H9 (cell line): ENCODE measurements around the gene AEN. TPM values are rescaled to one million over a fixed set of nuclear protein-coding genes. Genes with fewer than 3 reads are reported as not detected.

Experiments
- DNase-seq: peaks from one replicate; pipeline ENCODE4 v3.0.0-alpha.2; 2017
- H2AFZ ChIP-seq: one replicate; pipeline ENCODE4 v1.6.1; 2013; ENCODE audit warnings: mild to moderate bottlenecking, low read length, control low read depth, moderate library complexity
- H2AK5ac ChIP-seq: 2 replicates; pipeline ENCODE4 v1.6.1; 2013; ENCODE audit warnings: low read length, control low read depth, mixed read lengths; ENCODE audit not compliant: insufficient read length
- H2BK120ac ChIP-seq: one replicate; pipeline ENCODE4 v1.6.1; 2013; ENCODE audit warnings: low read depth, mild to moderate bottlenecking, low read length, control low read depth, inconsistent platforms; ENCODE audit not compliant: poor library complexity, severe bottlenecking
- H2BK12ac ChIP-seq: 2 replicates; pipeline ENCODE4 v1.6.1; 2013; ENCODE audit warnings: low read length, control low read depth, mixed read lengths, low read depth; ENCODE audit not compliant: insufficient read length
- H2BK15ac ChIP-seq: 2 replicates; pipeline ENCODE4 v1.6.1; 2013; ENCODE audit warnings: low read depth, low read length, control low read depth
- H2BK20ac ChIP-seq: one replicate; pipeline ENCODE4 v1.6.1; 2013; ENCODE audit warnings: low read depth, mild to moderate bottlenecking, low read length, control low read depth, inconsistent platforms; ENCODE audit not compliant: poor library complexity, severe bottlenecking
- H2BK5ac ChIP-seq: 2 replicates; pipeline ENCODE4 v1.6.1; 2013; ENCODE audit warnings: low read length, control low read depth, mixed read lengths; ENCODE audit not compliant: insufficient read length
- H3K14ac ChIP-seq: 2 replicates; pipeline ENCODE4 v1.6.1; 2013; ENCODE audit warnings: low read length, control low read depth; ENCODE audit not compliant: insufficient read depth
- H3K18ac ChIP-seq: 2 replicates; pipeline ENCODE4 v1.6.1; 2013; ENCODE audit warnings: low read depth, mild to moderate bottlenecking, mixed read lengths, low read length, control low read depth; ENCODE audit not compliant: insufficient read length
- H3K23ac ChIP-seq: 2 replicates; pipeline ENCODE4 v1.6.1; 2013; ENCODE audit warnings: low read length, control low read depth, mixed read lengths, low read depth; ENCODE audit not compliant: insufficient read length
- H3K23me2 ChIP-seq: 2 replicates; pipeline ENCODE4 v1.6.1; 2013; ENCODE audit warnings: low read depth, mild to moderate bottlenecking, mixed read lengths, low read length, control low read depth; ENCODE audit not compliant: insufficient read length, poor library complexity, severe bottlenecking
- H3K27ac ChIP-seq: 2 replicates; pipeline ENCODE4 v1.5.1; 2013; ENCODE audit warnings: low read length, control low read depth, mixed read lengths, low read depth; ENCODE audit not compliant: insufficient read length
- H3K27me3 ChIP-seq: 2 replicates; pipeline ENCODE4 v1.6.1; 2013; ENCODE audit warnings: low read length, control low read depth, inconsistent platforms; ENCODE audit not compliant: insufficient read depth
- H3K4ac ChIP-seq: 2 replicates; pipeline ENCODE4 v1.6.1; 2013; ENCODE audit warnings: low read depth, mild to moderate bottlenecking, control low read depth, inconsistent platforms, low read length, moderate library complexity
- H3K4me1 ChIP-seq: 2 replicates; pipeline ENCODE4 v1.6.1; 2013; ENCODE audit warnings: low read length, control low read depth, inconsistent platforms; ENCODE audit not compliant: insufficient read depth
- H3K4me2 ChIP-seq: 2 replicates; pipeline ENCODE4 v1.6.1; 2013; ENCODE audit warnings: low read length, control low read depth, mixed read lengths; ENCODE audit not compliant: insufficient read length, insufficient read depth
- H3K56ac ChIP-seq: 2 replicates; pipeline ENCODE4 v1.6.1; 2013; ENCODE audit warnings: low read depth, mild to moderate bottlenecking, mixed read lengths, low read length, control low read depth; ENCODE audit not compliant: insufficient read length
- H3K79me1 ChIP-seq: 2 replicates; pipeline ENCODE4 v1.6.1; 2013; ENCODE audit warnings: low read depth, mild to moderate bottlenecking, moderate library complexity, low read length, control low read depth, inconsistent platforms; ENCODE audit not compliant: insufficient read depth, poor library complexity, severe bottlenecking
- H3K79me2 ChIP-seq: 2 replicates; pipeline ENCODE4 v1.6.1; 2013; ENCODE audit warnings: low read length, control low read depth, inconsistent platforms; ENCODE audit not compliant: insufficient read depth
- H3K9ac ChIP-seq: 2 replicates; pipeline ENCODE4 v1.6.1; 2013; ENCODE audit warnings: low read length, control low read depth, mixed read lengths; ENCODE audit not compliant: insufficient read length; ENCODE audit errors: extremely low read depth
- H3K9me3 ChIP-seq: one replicate; pipeline ENCODE4 v1.6.1; 2013; ENCODE audit warnings: low read depth, low read length, inconsistent platforms; ENCODE audit not compliant: control insufficient read depth
- H3T11ph ChIP-seq: one replicate; pipeline ENCODE4 v1.6.1; 2013; ENCODE audit warnings: mild to moderate bottlenecking, low read length, control low read depth, inconsistent platforms
- H4K20me1 ChIP-seq: one replicate; pipeline ENCODE4 v1.6.1; 2013; ENCODE audit not compliant: control insufficient read depth, insufficient read length, insufficient read depth
- H4K5ac ChIP-seq: 2 replicates; pipeline ENCODE4 v1.6.1; 2013; ENCODE audit warnings: low read depth, mild to moderate bottlenecking, mixed read lengths, low read length, control low read depth; ENCODE audit not compliant: insufficient read length
- H4K8ac ChIP-seq: replicated peaks from 2 replicates; pipeline ENCODE4 v1.6.1; 2013; ENCODE audit warnings: low read length, control low read depth, mixed read lengths, low read depth; ENCODE audit not compliant: insufficient read length
- H4K91ac ChIP-seq: 2 replicates; pipeline ENCODE4 v1.6.1; 2013; ENCODE audit warnings: low read depth, mild to moderate bottlenecking, moderate library complexity, mixed read lengths, low read length, control low read depth; ENCODE audit not compliant: insufficient read length
- H3K27ac Mint-ChIP-seq, 3 experiments: 2 replicates in 2 of 3; 3 replicates in 1 of 3; pipeline ENCODE4 v1.8.0; 2020 to 2021; ENCODE audit warnings: mixed read lengths in 3 of 3, mild to moderate bottlenecking in 1 of 3, moderate library complexity in 1 of 3
- H3K27me3 Mint-ChIP-seq: 2 replicates; pipeline ENCODE4 v1.8.0; 2021; ENCODE audit warnings: low read depth, mild to moderate bottlenecking, moderate library complexity, mixed read lengths
- H3K36me3 Mint-ChIP-seq, 3 experiments: 2 replicates in 2 of 3; 3 replicates in 1 of 3; pipeline ENCODE4 v1.8.0; 2020 to 2021; ENCODE audit warnings: low read depth in 3 of 3, mixed read lengths in 3 of 3; ENCODE audit not compliant: insufficient read depth in 1 of 3
- H3K4me1 Mint-ChIP-seq, 2 experiments: 2 replicates each; pipeline ENCODE4 v1.8.0; 2020; ENCODE audit warnings: mixed read lengths in 2 of 2
- H3K4me3 Mint-ChIP-seq, 2 experiments: 2 replicates in 1 of 2; 3 replicates in 1 of 2; pipeline ENCODE4 v1.8.0; 2020 to 2021; ENCODE audit warnings: mild to moderate bottlenecking in 2 of 2, mixed read lengths in 2 of 2, moderate library complexity in 1 of 2
- H3K9me3 Mint-ChIP-seq, 2 experiments: 2 replicates in 1 of 2; 3 replicates in 1 of 2; pipeline ENCODE4 v1.8.0; 2020; ENCODE audit warnings: mild to moderate bottlenecking in 2 of 2, mixed read lengths in 2 of 2, moderate library complexity in 1 of 2
- WGBS: extraction: QIAGEN DNeasy Blood & Tissue Kit; methylation state at CpG from one replicate; pipeline ENCODE4 v1.1.7; 2013; ENCODE audit warnings: missing lambda C conversion rate, low lambda C conversion rate, mixed read lengths; ENCODE audit not compliant: insufficient read length; ENCODE audit errors: extremely low coverage; 5-methylcytosine and 5-hydroxymethylcytosine counted together
- total RNA-seq: library from RNA; stranded (reverse); gene quantifications from 2 replicates; pipeline ENCODE4 v1.2.1, GENCODE V29; 2021
- TF ChIP-seq, protein P1 (sequence below): fragments of 200-600 bp; sonication (generic); conservative IDR thresholded peaks from 3 replicates; pipeline ENCODE4 v1.8.0; 2021; ENCODE audit warnings: antibody characterized with exemption, mild to moderate bottlenecking

The AEN gene
- total RNA-seq, 1 experiment from 2014 or later, result 132 TPM

DNA sequence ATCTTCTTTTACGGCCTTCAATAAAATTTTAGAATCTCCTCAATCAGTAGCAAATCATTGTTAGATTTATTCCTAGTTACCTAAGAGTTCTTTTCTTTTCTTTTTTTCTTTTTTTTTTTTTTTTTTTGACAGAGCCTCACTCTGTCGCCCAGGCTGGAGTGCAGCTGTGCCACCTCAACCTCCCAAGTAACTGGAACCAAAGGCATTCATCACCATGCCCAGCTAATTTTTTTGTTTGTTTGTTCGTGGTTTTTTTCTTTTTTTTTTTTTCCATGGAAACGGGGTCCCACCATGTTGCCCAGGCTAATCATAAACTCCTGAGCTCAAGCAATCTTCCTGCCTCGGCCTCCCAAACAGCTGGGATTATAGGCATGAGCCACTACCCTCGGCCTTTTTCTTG lies 30.4 kb upstream of the AEN start:
- Histone ChIP-seq H3K14ac (no peak overlapping the region), H2BK20ac (no peak overlapping the region), H4K20me1 (no peaks in the 10 kb centered on the region), H3T11ph (no peak overlapping the region), H2AK5ac (no peak overlapping the region), H4K5ac (no peak overlapping the region), H3K79me1 (no peaks in the 10 kb centered on the region), H3K56ac (no peak overlapping the region), H4K8ac (no peak overlapping the region), H3K27me3 (no peaks in the 10 kb centered on the region), H3K27ac (no peak overlapping the region), H3K79me2 (no peaks in the 10 kb centered on the region), H2BK120ac (no peak overlapping the region), H4K91ac (no peak overlapping the region), H3K4me2 (no peak overlapping the region), H2AFZ (no peak overlapping the region), H3K4ac (no peak overlapping the region), H2BK15ac (no peak overlapping the region), H3K9me3 (no peaks in the 10 kb centered on the region), H3K18ac (no peak overlapping the region), H2BK5ac (no peak overlapping the region), H3K9ac (no peak overlapping the region), H3K23ac (no peak overlapping the region), H3K23me2 (no peaks in the 10 kb centered on the region), H3K4me1 (no peaks in the 10 kb centered on the region), H2BK12ac (no peak overlapping the region)
- no CpG with 5 or more reads among the region's 6 CpGs for WGBS
- TF ChIP-seq, protein P1, sequence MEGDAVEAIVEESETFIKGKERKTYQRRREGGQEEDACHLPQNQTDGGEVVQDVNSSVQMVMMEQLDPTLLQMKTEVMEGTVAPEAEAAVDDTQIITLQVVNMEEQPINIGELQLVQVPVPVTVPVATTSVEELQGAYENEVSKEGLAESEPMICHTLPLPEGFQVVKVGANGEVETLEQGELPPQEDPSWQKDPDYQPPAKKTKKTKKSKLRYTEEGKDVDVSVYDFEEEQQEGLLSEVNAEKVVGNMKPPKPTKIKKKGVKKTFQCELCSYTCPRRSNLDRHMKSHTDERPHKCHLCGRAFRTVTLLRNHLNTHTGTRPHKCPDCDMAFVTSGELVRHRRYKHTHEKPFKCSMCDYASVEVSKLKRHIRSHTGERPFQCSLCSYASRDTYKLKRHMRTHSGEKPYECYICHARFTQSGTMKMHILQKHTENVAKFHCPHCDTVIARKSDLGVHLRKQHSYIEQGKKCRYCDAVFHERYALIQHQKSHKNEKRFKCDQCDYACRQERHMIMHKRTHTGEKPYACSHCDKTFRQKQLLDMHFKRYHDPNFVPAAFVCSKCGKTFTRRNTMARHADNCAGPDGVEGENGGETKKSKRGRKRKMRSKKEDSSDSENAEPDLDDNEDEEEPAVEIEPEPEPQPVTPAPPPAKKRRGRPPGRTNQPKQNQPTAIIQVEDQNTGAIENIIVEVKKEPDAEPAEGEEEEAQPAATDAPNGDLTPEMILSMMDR, result no peak
- H3K4me3 Mint-ChIP-seq, result no peak overlapping the region
- H3K27ac Mint-ChIP-seq, result no peak overlapping the region
- H3K36me3 Mint-ChIP-seq, result no peaks in the 10 kb centered on the region
- DNase-seq, result no peak
- no peaks in the 10 kb centered on the region; the same call in 1 of the 2 replicates for H3K27me3 Mint-ChIP-seq
- H3K4me1 Mint-ChIP-seq, result no peaks in the 10 kb centered on the region; a peak in 1 of 4 replicates
- H3K9me3 Mint-ChIP-seq, result no peaks in the 10 kb centered on the region
